ENCODE results near the gene SLC2A6.

DNA sequence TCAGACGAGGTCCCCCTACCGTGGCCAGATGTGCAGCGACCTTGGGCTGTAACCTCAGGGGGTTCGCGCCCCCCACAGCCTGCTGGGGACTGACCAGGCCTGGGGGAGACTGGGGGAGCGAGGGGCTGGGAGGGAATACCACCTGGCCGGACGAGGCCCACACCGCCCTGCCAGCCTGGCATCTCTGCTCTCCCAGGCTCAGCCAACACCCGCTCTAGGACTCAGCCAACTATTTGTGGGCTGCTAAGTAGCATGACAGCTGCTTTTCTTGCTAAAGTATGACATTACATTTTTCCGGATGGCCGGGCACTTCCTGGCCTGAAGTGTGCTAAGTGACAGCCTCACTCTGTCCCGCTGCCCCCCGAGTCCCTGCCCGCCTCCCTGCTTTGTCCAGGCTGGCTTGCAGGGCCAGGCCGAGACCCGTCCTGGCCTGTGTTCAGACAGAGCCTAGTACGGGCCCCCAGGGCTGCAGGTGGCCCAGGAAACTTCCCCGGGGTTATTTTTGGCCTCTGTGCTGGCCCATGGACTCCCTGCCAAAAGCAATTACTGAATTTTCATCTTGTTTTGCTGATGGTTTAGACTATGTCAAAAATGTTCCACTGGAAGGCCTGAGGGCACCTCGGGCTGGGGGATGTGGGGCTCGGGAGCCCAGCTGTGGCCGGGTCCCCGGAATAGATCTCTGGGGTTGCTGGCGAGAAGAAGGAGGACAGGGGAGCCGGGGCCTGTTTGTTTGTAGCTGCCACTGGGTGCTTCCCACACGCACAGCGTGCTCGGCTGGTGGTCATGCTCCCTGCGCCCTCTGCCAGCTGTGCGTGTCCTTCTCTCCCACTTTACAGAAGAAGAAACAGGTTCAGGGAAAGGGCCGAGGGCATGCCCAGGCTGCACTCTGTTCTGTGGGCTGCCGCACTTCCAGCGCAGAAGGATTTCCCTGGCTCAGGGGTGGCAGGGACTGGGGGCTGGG is 13.4 kb upstream of the SLC2A6 start:
- TF ChIP-seq, protein P1, sequence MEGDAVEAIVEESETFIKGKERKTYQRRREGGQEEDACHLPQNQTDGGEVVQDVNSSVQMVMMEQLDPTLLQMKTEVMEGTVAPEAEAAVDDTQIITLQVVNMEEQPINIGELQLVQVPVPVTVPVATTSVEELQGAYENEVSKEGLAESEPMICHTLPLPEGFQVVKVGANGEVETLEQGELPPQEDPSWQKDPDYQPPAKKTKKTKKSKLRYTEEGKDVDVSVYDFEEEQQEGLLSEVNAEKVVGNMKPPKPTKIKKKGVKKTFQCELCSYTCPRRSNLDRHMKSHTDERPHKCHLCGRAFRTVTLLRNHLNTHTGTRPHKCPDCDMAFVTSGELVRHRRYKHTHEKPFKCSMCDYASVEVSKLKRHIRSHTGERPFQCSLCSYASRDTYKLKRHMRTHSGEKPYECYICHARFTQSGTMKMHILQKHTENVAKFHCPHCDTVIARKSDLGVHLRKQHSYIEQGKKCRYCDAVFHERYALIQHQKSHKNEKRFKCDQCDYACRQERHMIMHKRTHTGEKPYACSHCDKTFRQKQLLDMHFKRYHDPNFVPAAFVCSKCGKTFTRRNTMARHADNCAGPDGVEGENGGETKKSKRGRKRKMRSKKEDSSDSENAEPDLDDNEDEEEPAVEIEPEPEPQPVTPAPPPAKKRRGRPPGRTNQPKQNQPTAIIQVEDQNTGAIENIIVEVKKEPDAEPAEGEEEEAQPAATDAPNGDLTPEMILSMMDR (IDR thresholded peaks at IDR 0.05), result no peak
- no peak for TF ChIP-seq EP300 (IDR thresholded peaks at IDR 0.05; ENCODE audit: low read depth)
